Bone marrow (tissue), 2 donors: ENCODE results near the gene ZNF438.
"Not testable (repeated sequence)": the region's sequence is repeated elsewhere in the genome, so short reads cannot be mapped to it uniquely, and the experiment has no call there.

Source experiments
- DNase-seq, 2 donors: peaks; one replicate each; lab custom pipeline; 2025; lab: John Stamatoyannopoulos, UW

Gene ZNF438

GRCh38 chr10:30940256-30940655, 91.4 kb downstream of the ZNF438 start:
- DNase-seq: no peak

- no peak for DNase-seq
These were observed 91.9 kb downstream of the ZNF438 start for GRCh38 chr10:30939643-30940251.

GRCh38 chr10:30935078-30935477, 96.6 kb downstream of the ZNF438 start:
- DNase-seq: no peak

- no peak for DNase-seq
These were observed 100.6 kb downstream of the ZNF438 start for GRCh38 chr10:30931094-30931493.

- no peak for DNase-seq
These were observed 101.7 kb downstream of the ZNF438 start for GRCh38 chr10:30929901-30930520.

- DNase-seq: not testable (repeated sequence)
These were observed 102.3 kb downstream of the ZNF438 start for GRCh38 chr10:30929311-30929729.

- DNase-seq: no peak
These were observed 102.9 kb downstream of the ZNF438 start for GRCh38 chr10:30928742-30929141.

- DNase-seq: no peak
These were observed 113.0 kb downstream of the ZNF438 start for GRCh38 chr10:30918651-30919050.

GRCh38 chr10:30917789-30918188, 113.9 kb downstream of the ZNF438 start:
- DNase-seq: no peak

GRCh38 chr10:30917067-30917466, 114.6 kb downstream of the ZNF438 start:
- DNase-seq: no peak

GRCh38 chr10:30915146-30915545, 116.5 kb downstream of the ZNF438 start:
- no peak for DNase-seq

- DNase-seq: no peak
These were observed 120.3 kb downstream of the ZNF438 start for GRCh38 chr10:30911303-30911863.

GRCh38 chr10:30903397-30904138, 128.1 kb downstream of the ZNF438 start:
- no peak for DNase-seq

GRCh38 chr10:30902621-30903396, 128.9 kb downstream of the ZNF438 start:
- DNase-seq: no peak

- DNase-seq: not testable (repeated sequence)
These were observed 130.2 kb downstream of the ZNF438 start for GRCh38 chr10:30901487-30901886.

GRCh38 chr10:30898964-30899363, 132.7 kb downstream of the ZNF438 start:
- DNase-seq: no peak

GRCh38 chr10:30897547-30897946, 134.1 kb downstream of the ZNF438 start:
- DNase-seq: no peak

GRCh38 chr10:30897048-30897447, 134.6 kb downstream of the ZNF438 start:
- DNase-seq: peak in 1 of 2 donors; percentile 38

GRCh38 chr10:30894221-30894620, 137.4 kb downstream of the ZNF438 start:
- no peak for DNase-seq

- no peak for DNase-seq
These were observed 138.5 kb downstream of the ZNF438 start for GRCh38 chr10:30893208-30893607.

GRCh38 chr10:30887839-30888238, 143.8 kb downstream of the ZNF438 start:
- no peak for DNase-seq

GRCh38 chr10:30885423-30885822, 146.2 kb downstream of the ZNF438 start:
- no peak for DNase-seq
